DND-41 (cell line): Measurements from ENCODE around the gene MCRIP2.

ENCODE experiments used
- ATAC-seq: fragments of 200-7000 bp; cut with Tn5 transposase; 3 replicates; pipeline ENCODE4 v1.9.1; 2021; ENCODE audit warnings: low read depth; ENCODE audit not compliant: insufficient read depth
- DNase-seq: peaks from one replicate; pipeline ENCODE4 v3.0.0-alpha.2; 2020
- H2AFZ ChIP-seq: 2 replicates; pipeline ENCODE4 v1.6.0; 2012; ENCODE audit warnings: low read depth, low read length
- H3K27ac ChIP-seq: 2 replicates; pipeline ENCODE4 v1.5.1; 2012; ENCODE audit warnings: low read length, inconsistent platforms
- H3K27me3 ChIP-seq: fragments of 200-600 bp; sonication (generic); 2 replicates; pipeline ENCODE4 v1.6.0; 2012; ENCODE audit warnings: low read length, mild to moderate bottlenecking, inconsistent platforms; ENCODE audit not compliant: insufficient read depth, poor library complexity
- H3K36me3 ChIP-seq: 2 replicates; pipeline ENCODE4 v1.5.1; 2012; ENCODE audit warnings: low read length, inconsistent platforms; ENCODE audit not compliant: insufficient read depth
- H3K4me1 ChIP-seq: 2 replicates; pipeline ENCODE4 v1.5.1; 2012; ENCODE audit warnings: mild to moderate bottlenecking, low read length; ENCODE audit not compliant: insufficient read depth
- H3K4me2 ChIP-seq: 2 replicates; pipeline ENCODE4 v1.6.0; 2012; ENCODE audit warnings: mild to moderate bottlenecking, moderate library complexity, low read length, inconsistent platforms; ENCODE audit not compliant: insufficient read depth
- H3K4me3 ChIP-seq, 2 experiments: fragments of 200-600 bp in 1 of 2; shearing (Covaris generic) in 1 of 2; 2 replicates each; pipeline ENCODE4 v1.5.1; 2012 to 2016; ENCODE audit warnings: inconsistent platforms in 2 of 2, low read length in 2 of 2, mild to moderate bottlenecking in 2 of 2, low read depth in 1 of 2, moderate library complexity in 1 of 2
- H3K79me2 ChIP-seq: 2 replicates; pipeline ENCODE4 v1.6.0; 2012; ENCODE audit warnings: low read length, inconsistent platforms; ENCODE audit not compliant: insufficient read depth
- H3K9ac ChIP-seq: 2 replicates; pipeline ENCODE4 v1.6.0; 2012; ENCODE audit warnings: low read depth, mild to moderate bottlenecking, inconsistent platforms, low read length, moderate library complexity
- H3K9me3 ChIP-seq: 2 replicates; pipeline ENCODE4 v1.5.1; 2012; ENCODE audit warnings: low read length, moderate library complexity, mild to moderate bottlenecking, inconsistent platforms; ENCODE audit not compliant: insufficient read depth, severe bottlenecking
- H4K20me1 ChIP-seq: 2 replicates; pipeline ENCODE4 v1.6.0; 2012; ENCODE audit warnings: low read length; ENCODE audit not compliant: insufficient read depth
- EZH2 ChIP-seq: IDR thresholded peaks from 3 replicates; pipeline ENCODE4 v1.6.1; 2012; ENCODE audit warnings: borderline replicate concordance, low read depth, mild to moderate bottlenecking, moderate library complexity, low read length, inconsistent platforms; ENCODE audit not compliant: severe bottlenecking
- TF ChIP-seq, protein P1 (sequence below): IDR thresholded peaks from 2 replicates; pipeline ENCODE4 v1.5.1; 2012; ENCODE audit warnings: borderline replicate concordance, low read length, moderate library complexity, mild to moderate bottlenecking; ENCODE audit not compliant: poor library complexity, severe bottlenecking; ENCODE audit errors: extremely low read depth

Gene MCRIP2

DNA sequence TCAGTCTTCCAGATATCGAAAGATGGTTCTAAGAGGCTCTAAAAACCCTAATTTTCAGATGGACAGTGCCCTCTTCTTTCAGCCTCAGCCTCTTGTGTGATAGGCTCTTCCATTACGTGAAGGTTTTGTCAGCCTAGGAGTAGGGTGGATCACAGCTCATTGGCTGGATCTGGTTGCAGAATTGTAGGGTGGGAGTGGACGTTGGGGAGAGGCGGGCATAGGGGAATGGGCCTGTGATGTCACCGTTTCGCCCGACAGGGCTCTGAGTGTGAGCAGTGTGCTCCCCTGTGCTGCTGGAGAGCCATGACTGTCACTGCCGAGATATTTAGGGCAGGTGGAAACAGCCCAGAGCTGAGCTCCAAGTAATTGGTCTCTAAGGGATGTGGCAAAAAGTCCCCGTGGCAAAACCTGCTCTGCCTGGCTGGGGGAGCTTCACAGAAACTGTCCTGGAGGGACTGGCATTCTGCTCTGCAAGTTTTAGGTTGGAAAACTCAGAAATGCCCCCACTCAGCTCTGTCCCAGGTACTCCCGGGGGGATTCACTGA is 17.0 kb upstream of the MCRIP2 start:
- Histone ChIP-seq H3K4me1 (no peaks in the 10 kb centered on the region), H3K9me3 (no peaks in the 10 kb centered on the region), H3K79me2 (peaks cover 4% of the 10 kb centered on the region), H3K9ac (no peak overlapping the region), H3K27me3 (no peaks in the 10 kb centered on the region), H3K27ac (no peak overlapping the region), H2AFZ (no peak overlapping the region), H4K20me1 (peaks cover 23% of the 10 kb centered on the region), H3K4me2 (no peak overlapping the region), H3K36me3 (peaks cover 21% of the 10 kb centered on the region), H3K4me3 (no peak overlapping the region)
- ATAC-seq (no peak), DNase-seq (no peak)
- TF ChIP-seq, protein P1, sequence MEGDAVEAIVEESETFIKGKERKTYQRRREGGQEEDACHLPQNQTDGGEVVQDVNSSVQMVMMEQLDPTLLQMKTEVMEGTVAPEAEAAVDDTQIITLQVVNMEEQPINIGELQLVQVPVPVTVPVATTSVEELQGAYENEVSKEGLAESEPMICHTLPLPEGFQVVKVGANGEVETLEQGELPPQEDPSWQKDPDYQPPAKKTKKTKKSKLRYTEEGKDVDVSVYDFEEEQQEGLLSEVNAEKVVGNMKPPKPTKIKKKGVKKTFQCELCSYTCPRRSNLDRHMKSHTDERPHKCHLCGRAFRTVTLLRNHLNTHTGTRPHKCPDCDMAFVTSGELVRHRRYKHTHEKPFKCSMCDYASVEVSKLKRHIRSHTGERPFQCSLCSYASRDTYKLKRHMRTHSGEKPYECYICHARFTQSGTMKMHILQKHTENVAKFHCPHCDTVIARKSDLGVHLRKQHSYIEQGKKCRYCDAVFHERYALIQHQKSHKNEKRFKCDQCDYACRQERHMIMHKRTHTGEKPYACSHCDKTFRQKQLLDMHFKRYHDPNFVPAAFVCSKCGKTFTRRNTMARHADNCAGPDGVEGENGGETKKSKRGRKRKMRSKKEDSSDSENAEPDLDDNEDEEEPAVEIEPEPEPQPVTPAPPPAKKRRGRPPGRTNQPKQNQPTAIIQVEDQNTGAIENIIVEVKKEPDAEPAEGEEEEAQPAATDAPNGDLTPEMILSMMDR = no peak
- no peak for TF ChIP-seq EZH2

DNA sequence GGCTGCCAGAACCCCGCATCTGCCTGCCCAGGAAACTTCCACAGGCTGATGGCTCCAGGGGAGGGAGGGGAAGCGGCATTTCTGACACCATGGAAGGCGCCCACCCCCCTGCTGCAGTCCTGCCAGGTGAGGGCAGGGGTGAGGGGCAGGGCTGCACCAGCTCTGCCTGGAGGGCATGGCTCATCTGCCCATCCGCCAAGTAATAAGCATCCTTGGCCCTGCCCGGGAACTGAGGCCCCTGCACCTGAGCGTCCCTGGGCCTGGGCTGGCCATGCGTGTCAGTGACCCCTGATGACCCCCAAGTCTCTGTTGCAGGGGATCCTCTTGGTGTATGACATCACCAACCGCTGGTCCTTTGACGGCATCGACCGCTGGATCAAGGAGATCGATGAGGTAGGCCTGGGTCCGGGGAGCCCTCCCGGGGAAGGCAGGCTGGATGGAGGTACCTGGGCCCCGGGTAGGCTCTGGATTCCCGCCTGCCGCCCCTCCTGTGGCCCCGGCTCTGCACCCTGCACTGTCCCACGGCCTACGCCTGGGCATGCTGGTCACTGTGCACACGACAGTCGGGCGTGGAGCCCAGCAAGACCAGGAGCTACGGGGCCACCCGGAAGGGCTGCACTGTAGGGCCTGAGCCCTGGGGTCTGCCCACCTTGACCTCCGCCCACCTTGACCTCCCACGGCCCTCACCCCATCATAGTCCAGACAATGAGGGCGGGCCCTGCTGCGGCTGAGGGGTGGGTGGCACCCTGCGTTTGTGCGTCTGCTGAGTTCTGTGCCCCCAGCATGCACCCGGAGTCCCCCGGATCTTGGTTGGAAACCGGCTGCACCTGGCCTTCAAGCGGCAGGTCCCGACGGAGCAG is 16.3 kb upstream of the MCRIP2 start:
- Histone ChIP-seq H3K4me1 (no peaks in the 10 kb centered on the region), H3K36me3 (peaks cover 21% of the 10 kb centered on the region)
- no peak for ATAC-seq

DNA sequence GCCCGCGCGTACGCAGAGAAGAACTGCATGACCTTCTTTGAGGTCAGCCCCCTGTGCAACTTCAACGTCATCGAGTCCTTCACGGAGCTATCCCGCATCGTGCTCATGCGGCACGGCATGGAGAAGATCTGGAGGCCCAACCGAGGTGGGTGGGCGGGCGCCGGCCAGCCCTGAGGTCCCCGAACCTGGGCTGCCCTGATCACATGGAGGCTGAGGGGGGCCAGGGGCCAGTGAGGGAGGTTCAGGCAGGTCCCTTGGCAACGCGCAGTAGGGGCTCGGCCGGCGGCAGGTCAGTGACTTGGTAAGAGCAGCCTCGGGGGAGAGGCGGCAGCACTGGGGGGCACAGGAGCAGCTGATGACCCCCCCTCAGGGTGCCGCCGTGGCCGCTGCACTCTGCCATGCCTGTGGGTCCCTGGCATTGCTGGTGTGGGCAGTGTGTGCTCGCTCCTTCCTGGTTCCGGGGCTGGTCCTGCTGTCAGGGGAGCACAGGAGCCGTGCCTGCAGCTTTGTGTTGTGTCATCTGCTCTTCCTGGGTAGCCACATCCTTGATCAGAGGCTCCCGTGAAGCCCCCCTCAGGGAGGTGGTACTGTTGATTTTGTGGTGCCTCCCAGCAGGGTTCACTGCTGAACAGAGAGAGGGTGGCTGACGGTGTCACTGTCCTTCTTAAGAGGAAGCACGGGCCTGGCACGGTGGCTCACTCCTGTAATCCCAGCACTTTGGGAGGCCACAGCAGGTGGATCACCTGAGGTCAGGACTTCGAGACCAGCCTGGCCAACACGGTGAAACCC is 15.5 kb upstream of the MCRIP2 start:
- no peak for DNase-seq
- ATAC-seq = no peak
- H3K36me3 ChIP-seq = peaks cover 21% of the 10 kb centered on the region
- H3K27me3 ChIP-seq = no peaks in the 10 kb centered on the region
- H3K4me2 ChIP-seq = no peak overlapping the region
- H4K20me1 ChIP-seq = peaks cover 30% of the 10 kb centered on the region
- H3K4me3 ChIP-seq = no peak overlapping the region
- H3K79me2 ChIP-seq = no peaks in the 10 kb centered on the region; the same call in 1 of the 2 replicates
- no peaks in the 10 kb centered on the region for H3K4me1 ChIP-seq
- no peak overlapping the region for H2AFZ ChIP-seq
- H3K9ac ChIP-seq = no peak overlapping the region
- no peak overlapping the region for H3K27ac ChIP-seq
- no peaks in the 10 kb centered on the region for H3K9me3 ChIP-seq
- no peak for TF ChIP-seq EZH2
- TF ChIP-seq, protein P1 = no peak

More for the DNA sequence above, 16.3 kb upstream of the MCRIP2 start:
- H3K27me3 ChIP-seq = no peaks in the 10 kb centered on the region
- peaks cover 27% of the 10 kb centered on the region for H4K20me1 ChIP-seq
- H2AFZ ChIP-seq = no peak overlapping the region
- H3K4me2 ChIP-seq = no peak overlapping the region
- H3K27ac ChIP-seq = no peak overlapping the region
- DNase-seq = no peak
- H3K9me3 ChIP-seq = no peaks in the 10 kb centered on the region
- no peak overlapping the region for H3K4me3 ChIP-seq
- no peak overlapping the region for H3K9ac ChIP-seq
- TF ChIP-seq, protein P1 = no peak
- no peak for TF ChIP-seq EZH2
- H3K79me2 ChIP-seq = peaks cover 4% of the 10 kb centered on the region
